K562 (cell line): ENCODE measurements around the gene FAM131C. TPM values are rescaled to one million over a fixed set of nuclear protein-coding genes. Genes with fewer than 3 reads are reported as not detected.

Experiments
- CEBPG ChIP-seq, 3 experiments: fragments of 200-800 bp in 1 of 3; sonication (Bioruptor generic) in 1 of 3; sonication (generic) in 1 of 3; formaldehyde crosslinking in 1 of 3; IDR thresholded peaks in 2 of 3; conservative IDR thresholded peaks in 1 of 3; 2 replicates each; pipeline versions ENCODE4 v1.6.1 to v1.8.0; 2016 to 2022; ENCODE audit warnings: missing compliant biosample characterization in 2 of 3, missing genetic modification characterization in 2 of 3, mild to moderate bottlenecking in 1 of 3, missing genetic modification reagents in 1 of 3
- CTBP1 ChIP-seq: fragments of 450-650 bp; IDR thresholded peaks from 2 replicates; pipeline ENCODE4 v1.6.1; 2016; ENCODE audit warnings: borderline replicate concordance
- FOS ChIP-seq: IDR thresholded peaks from 3 replicates; pipeline ENCODE4 v1.6.1; 2011; ENCODE audit not compliant: insufficient read length; ENCODE audit errors: extremely low read depth
- FOXK2 ChIP-seq, 2 experiments: fragments of 450-650 bp; IDR thresholded peaks in 1 of 2; conservative IDR thresholded peaks in 1 of 2; 2 replicates each; pipeline ENCODE4 v1.6.1; 2016; ENCODE audit warnings: low read depth in 2 of 2, mild to moderate bottlenecking in 1 of 2
- GABPA ChIP-seq: fragments of 200-800 bp; sonication (Bioruptor generic); conservative IDR thresholded peaks from 2 replicates; pipeline ENCODE4 v1.6.1; 2016; ENCODE audit warnings: low read depth, missing genetic modification characterization, missing compliant biosample characterization
- GABPB2 ChIP-seq: fragments of 250-450 bp; sonication (Bioruptor Pico); conservative IDR thresholded peaks from 2 replicates; pipeline ENCODE4 v1.5.1; 2021; ENCODE audit warnings: mild to moderate bottlenecking
- JUN ChIP-seq, 2 experiments: sonication (generic) in 1 of 2; formaldehyde crosslinking in 1 of 2; IDR thresholded peaks; 2 replicates each; pipeline versions ENCODE4 v1.6.1 to v1.8.0; 2012 to 2022; ENCODE audit warnings: borderline replicate concordance in 2 of 2, mild to moderate bottlenecking in 2 of 2, improper control_type of control experiment in 1 of 2, low read depth in 1 of 2, low read length in 1 of 2, missing genetic modification reagents in 1 of 2
- PRMT5 ChIP-seq: sonication (generic); formaldehyde crosslinking; IDR thresholded peaks from 2 replicates; pipeline ENCODE4 v1.5.0; 2020; ENCODE audit warnings: missing genetic modification reagents
- RBM34 ChIP-seq: fragments of 200-400 bp; formaldehyde crosslinking; IDR thresholded peaks from 2 replicates; pipeline ENCODE4 v1.6.1; 2018; ENCODE audit warnings: low read length, borderline replicate concordance; ENCODE audit not compliant: insufficient read depth
- SMAD4 ChIP-seq: fragments of 250-450 bp; sonication (Bioruptor Pico); conservative IDR thresholded peaks from 2 replicates; pipeline ENCODE4 v1.8.0; 2021; ENCODE audit warnings: inconsistent platforms, mild to moderate bottlenecking, moderate library complexity
- TFAM ChIP-seq: fragments of 250-450 bp; sonication (Bioruptor Pico); conservative IDR thresholded peaks from 2 replicates; pipeline ENCODE4 v1.5.0; 2021; ENCODE audit warnings: mild to moderate bottlenecking, moderate library complexity
- ZNF165 ChIP-seq: fragments of 250-450 bp; sonication (Bioruptor Pico); IDR thresholded peaks from 2 replicates; pipeline ENCODE4 v1.4.0; 2020; ENCODE audit warnings: borderline replicate concordance
- ZNF780A ChIP-seq: fragments of 250-450 bp; sonication (Bioruptor Pico); IDR thresholded peaks from 2 replicates; pipeline ENCODE4 v1.5.0; 2021; ENCODE audit warnings: mild to moderate bottlenecking
- polyA plus RNA-seq, 8 experiments: library from polyadenylated mRNA; depleted of rRNA in 4 of 8; stranded (reverse) in 5 of 8; unstranded in 3 of 8; fragments of >200 nt; fragmentation: Nextera tagmentation in 2 of 8; fragmentation: Illumina TruSeq in 1 of 8; extraction: Ambion mirVana in 2 of 8; extraction: Trizol in 1 of 8; gene quantifications; 2 replicates each; pipeline versions ENCODE4 v1.2.1 to v1.2.3, GENCODE V29; 2011 to 2014; ENCODE audit warnings: inconsistent platforms in 1 of 8, missing spikeins in 1 of 8
- total RNA-seq, 7 experiments: library from RNA; depleted of rRNA in 6 of 7; stranded (reverse); fragments of >200 nt in 6 of 7; fragmentation: Illumina TruSeq in 2 of 7; extraction: Trizol in 2 of 7; gene quantifications; 2 replicates each; pipeline versions ENCODE4 v1.2.1 to v1.2.3, GENCODE V29; 2011 to 2021; ENCODE audit warnings: low replicate concordance in 1 of 7
- TF ChIP-seq, protein P1 (sequence below), 2 experiments: fragments of 450-650 bp; IDR thresholded peaks; 2 replicates each; pipeline ENCODE4 v1.6.1; 2016; ENCODE audit warnings: mild to moderate bottlenecking in 2 of 2, borderline replicate concordance in 1 of 2, low read depth in 1 of 2, moderate library complexity in 1 of 2
- TF ChIP-seq, protein P2 (sequence below): fragments of 450-650 bp; formaldehyde crosslinking; conservative IDR thresholded peaks from 2 replicates; pipeline ENCODE4 v1.4.0; 2022; ENCODE audit warnings: mild to moderate bottlenecking, missing genetic modification characterization
- TF ChIP-seq, protein P3 (sequence below): fragments of 250-450 bp; sonication (Bioruptor Pico); IDR thresholded peaks from 2 replicates; pipeline ENCODE4 v1.5.0; 2021

The FAM131C gene
- total and polyA plus RNA-seq, 9 of the 15 experiments (the other 6 are each of a cell fraction or from before 2014, with no cell fraction given): 0.10 to 0.29 (median 0.16) TPM; not detected in 6

DNA sequence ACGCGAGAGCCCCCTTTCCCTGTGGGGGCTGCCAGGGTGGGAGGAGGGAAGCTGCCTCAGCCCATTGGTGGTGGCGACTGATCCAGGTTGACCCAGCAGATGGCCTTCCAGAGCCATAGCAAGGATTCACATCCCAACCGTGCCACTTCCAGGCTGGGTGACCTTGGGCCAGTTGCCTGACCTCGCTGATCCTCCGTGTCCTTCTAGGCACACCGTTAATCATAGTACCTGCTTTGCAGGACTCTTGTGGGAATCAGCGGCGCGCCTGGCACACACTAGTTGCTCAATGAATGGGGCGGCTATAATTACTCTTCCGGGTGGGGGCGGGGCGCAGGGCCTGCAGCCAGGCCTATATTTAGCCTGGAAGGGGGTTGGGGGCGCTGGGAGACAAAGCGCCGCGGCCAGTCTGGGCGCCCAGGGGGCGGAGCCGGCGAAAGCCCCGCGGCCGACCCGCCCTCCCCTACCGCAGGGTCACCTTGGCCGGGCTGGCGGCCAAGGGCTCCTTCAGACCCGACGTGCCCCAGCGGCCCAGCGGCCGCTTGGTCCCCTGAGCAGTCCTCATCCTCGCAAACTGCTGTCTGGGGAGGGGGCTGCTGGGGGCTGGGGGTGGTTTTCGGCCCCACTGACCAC, 60.7 kb downstream of the FAM131C start (continued):
- TF ChIP-seq, protein P1, sequence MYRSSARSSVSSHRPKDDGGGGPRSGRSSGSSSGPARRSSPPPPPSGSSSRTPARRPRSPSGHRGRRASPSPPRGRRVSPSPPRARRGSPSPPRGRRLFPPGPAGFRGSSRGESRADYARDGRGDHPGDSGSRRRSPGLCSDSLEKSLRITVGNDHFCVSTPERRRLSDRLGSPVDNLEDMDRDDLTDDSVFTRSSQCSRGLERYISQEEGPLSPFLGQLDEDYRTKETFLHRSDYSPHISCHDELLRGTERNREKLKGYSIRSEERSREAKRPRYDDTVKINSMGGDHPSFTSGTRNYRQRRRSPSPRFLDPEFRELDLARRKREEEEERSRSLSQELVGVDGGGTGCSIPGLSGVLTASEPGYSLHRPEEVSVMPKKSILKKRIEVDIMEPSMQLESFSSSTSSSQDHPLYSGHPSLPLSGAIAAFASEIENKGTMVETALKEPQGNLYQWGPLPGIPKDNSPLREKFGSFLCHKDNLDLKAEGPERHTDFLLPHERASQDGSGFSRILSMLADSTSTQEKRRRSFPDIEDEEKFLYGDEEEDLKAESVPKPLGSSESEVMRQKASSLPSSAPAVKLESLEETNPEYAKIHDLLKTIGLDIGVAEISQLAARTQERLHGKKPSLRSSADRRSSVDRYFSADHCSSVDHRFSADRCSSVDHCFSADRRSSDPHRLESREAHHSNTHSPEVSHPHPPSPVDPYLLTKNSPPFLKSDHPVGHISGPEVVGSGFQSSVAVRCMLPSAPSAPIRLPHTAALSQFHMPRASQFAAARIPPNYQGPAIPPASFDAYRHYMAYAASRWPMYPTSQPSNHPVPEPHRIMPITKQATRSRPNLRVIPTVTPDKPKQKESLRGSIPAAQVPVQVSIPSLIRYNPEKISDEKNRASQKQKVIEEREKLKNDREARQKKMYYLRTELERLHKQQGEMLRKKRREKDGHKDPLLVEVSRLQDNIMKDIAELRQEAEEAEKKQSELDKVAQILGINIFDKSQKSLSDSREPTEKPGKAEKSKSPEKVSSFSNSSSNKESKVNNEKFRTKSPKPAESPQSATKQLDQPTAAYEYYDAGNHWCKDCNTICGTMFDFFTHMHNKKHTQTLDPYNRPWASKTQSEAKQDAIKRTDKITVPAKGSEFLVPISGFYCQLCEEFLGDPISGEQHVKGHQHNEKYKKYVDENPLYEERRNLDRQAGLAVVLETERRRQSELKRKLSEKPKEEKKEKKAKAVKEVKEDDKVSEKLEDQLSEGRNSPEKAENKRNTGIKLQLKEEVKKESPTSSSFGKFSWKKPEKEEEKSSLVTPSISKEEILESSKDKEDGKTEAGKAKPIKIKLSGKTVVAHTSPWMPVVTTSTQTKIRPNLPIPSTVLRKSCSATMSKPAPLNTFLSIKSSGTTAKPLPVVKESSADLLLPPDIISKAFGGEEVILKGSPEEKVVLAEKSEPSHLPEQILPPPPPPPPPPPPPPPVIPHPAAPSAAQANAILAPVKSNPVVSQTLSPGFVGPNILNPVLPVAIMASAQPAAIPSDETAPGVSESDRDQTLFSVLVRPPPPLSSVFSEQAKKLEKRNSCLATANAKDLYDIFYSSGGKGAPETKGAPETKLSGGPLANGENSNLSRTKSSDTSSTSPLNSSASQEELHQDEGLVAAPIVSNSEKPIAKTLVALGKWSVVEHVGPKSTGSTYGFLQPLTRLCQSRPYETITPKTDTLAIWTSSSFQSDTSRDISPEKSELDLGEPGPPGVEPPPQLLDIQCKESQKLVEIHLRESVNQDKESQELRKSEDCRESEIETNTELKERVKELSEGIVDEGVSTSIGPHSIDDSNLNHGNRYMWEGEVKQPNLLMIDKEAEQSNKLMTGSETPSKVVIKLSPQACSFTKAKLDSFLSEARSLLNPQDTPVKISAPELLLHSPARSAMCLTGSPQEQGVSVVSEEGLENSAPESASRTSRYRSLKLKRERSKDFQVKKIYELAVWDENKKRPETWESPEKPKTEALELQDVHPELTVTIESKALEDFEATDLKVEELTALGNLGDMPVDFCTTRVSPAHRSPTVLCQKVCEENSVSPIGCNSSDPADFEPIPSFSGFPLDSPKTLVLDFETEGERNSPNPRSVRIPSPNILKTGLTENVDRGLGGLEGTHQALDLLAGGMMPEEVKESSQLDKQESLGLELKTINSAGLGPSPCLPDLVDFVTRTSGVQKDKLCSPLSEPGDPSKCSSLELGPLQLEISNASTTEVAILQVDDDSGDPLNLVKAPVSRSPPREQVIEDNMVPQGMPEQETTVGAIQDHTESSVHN (IDR thresholded peaks at IDR 0.05; ENCODE audit: borderline replicate concordance in 1 of 2, low read depth in 1 of 2): no peak
- peak; percentile 43; the same call in 1 of the 2 replicates for TF ChIP-seq GABPA (tag)
- no peak for TF ChIP-seq PRMT5 (CRISPR knock-in tag)
- TF ChIP-seq, protein P2, sequence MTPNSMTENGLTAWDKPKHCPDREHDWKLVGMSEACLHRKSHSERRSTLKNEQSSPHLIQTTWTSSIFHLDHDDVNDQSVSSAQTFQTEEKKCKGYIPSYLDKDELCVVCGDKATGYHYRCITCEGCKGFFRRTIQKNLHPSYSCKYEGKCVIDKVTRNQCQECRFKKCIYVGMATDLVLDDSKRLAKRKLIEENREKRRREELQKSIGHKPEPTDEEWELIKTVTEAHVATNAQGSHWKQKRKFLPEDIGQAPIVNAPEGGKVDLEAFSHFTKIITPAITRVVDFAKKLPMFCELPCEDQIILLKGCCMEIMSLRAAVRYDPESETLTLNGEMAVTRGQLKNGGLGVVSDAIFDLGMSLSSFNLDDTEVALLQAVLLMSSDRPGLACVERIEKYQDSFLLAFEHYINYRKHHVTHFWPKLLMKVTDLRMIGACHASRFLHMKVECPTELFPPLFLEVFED (CRISPR knock-in tag): no peak
- TF ChIP-seq FOXK2 (conservative IDR thresholded peaks at IDR 0.05 in 1 of 2, IDR thresholded peaks at IDR 0.05 in 1 of 2; ENCODE audit: low read depth in 2 of 2): peak in 1 of 2 experiments; percentile 36; a peak in 1 of 4 replicates
- no peak for TF ChIP-seq FOS
- TF ChIP-seq ZNF780A (CRISPR knock-in tag): no peak
- 0 out of 2 replicates have a peak, but pooled peaks have one; percentile 7 for TF ChIP-seq JUN (IDR thresholded peaks at IDR 0.05; ENCODE audit: borderline replicate concordance, low read depth, low read length)
- no peak for TF ChIP-seq JUN (CRISPR knock-in tag; IDR thresholded peaks at IDR 0.05; ENCODE audit: borderline replicate concordance)
- TF ChIP-seq, protein P3, sequence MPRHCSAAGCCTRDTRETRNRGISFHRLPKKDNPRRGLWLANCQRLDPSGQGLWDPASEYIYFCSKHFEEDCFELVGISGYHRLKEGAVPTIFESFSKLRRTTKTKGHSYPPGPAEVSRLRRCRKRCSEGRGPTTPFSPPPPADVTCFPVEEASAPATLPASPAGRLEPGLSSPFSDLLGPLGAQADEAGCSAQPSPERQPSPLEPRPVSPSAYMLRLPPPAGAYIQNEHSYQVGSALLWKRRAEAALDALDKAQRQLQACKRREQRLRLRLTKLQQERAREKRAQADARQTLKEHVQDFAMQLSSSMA (CRISPR knock-in tag): no peak
- TF ChIP-seq RBM34: no peak
- TF ChIP-seq CEBPG (CRISPR knock-in tag; IDR thresholded peaks at IDR 0.05): no peak
- peak; percentile 56 to 79 for TF ChIP-seq CEBPG (tag; conservative IDR thresholded peaks at IDR 0.05 in 1 of 2, IDR thresholded peaks at IDR 0.05 in 1 of 2)
- no peak for TF ChIP-seq ZNF165 (CRISPR knock-in tag)
- TF ChIP-seq CTBP1: peak; percentile 41; the same call in 1 of the 2 replicates
- peak; percentile 88 for TF ChIP-seq SMAD4 (CRISPR knock-in tag)
- no peak for TF ChIP-seq GABPB2 (CRISPR knock-in tag)
- TF ChIP-seq TFAM (CRISPR knock-in tag): no peak
